GM12878 (cell line): ENCODE results near the gene RDH12. TPM values are rescaled to one million over a fixed set of nuclear protein-coding genes. Genes with fewer than 3 reads are reported as not detected.

Experiments
- ATAC-seq: fragments of 200-7000 bp; cut with Tn5 transposase; 3 replicates; pipeline ENCODE4 v1.9.1; 2020; ENCODE audit warnings: mild to moderate bottlenecking, moderate library complexity
- BruUV-seq: library from RNA; stranded (reverse); fragments of 400-500 nt; replicated peaks from 2 replicates; lab custom pipeline; 2021; lab: Mats Ljungman, UMichigan
- CTCF ChIA-PET: fragments of 300-600 bp; sonication (Branson Sonifier 250); formaldehyde crosslinking; extraction: SDS; loops from one replicate; lab custom pipeline; 2021; ENCODE audit warnings: inconsistent platforms; lab: Yijun Ruan, JAX
- POLR2A ChIA-PET: fragments of 350-600 bp; formaldehyde crosslinking; extraction: SDS; loops from one replicate; lab custom pipeline; 2021; ENCODE audit warnings: inconsistent platforms; lab: Charles Lee
- RAD21 ChIA-PET: fragments of 300-600 bp; sonication (Branson Sonifier 250); formaldehyde crosslinking; loops from one replicate; lab custom pipeline; 2023; ENCODE audit warnings: antibody characterized with exemption; ENCODE audit not compliant: unreplicated experiment; lab: Charles Lee
- SMC1A ChIA-PET: fragments of 300-600 bp; sonication (Branson Sonifier 250); formaldehyde crosslinking; loops from one replicate; lab custom pipeline; 2023; ENCODE audit not compliant: unreplicated experiment, uncharacterized antibody; lab: Charles Lee
- DNase-seq: peaks from one replicate; pipeline ENCODE4 v3.0.0-alpha.2; 2011; ENCODE audit warnings: low read depth, low spot score
- FAIRE-seq: peaks from 3 replicates; lab custom pipeline; 2011; peaks lifted over from hg19 to GRCh38; lab: Jason Lieb, UNC
- H2AFZ ChIP-seq: 2 replicates; pipeline ENCODE4 v1.6.0; 2011; ENCODE audit warnings: low read depth, low read length, control low read depth; ENCODE audit not compliant: control insufficient read depth
- H3K27ac ChIP-seq: 2 replicates; pipeline ENCODE4 v1.5.1; 2011; ENCODE audit warnings: control low read depth; ENCODE audit not compliant: control insufficient read depth, insufficient read depth
- H3K27me3 ChIP-seq, 2 experiments: replicated peaks in 1 of 2; 2 replicates each; pipeline versions ENCODE4 v1.6.0 to v1.6.1; 2011; ENCODE audit warnings: low read length in 1 of 2; ENCODE audit not compliant: control insufficient read depth in 2 of 2, insufficient read depth in 2 of 2
- H3K36me3 ChIP-seq, 2 experiments: 2 replicates each; pipeline ENCODE4 v1.5.1; 2011; ENCODE audit warnings: low read length in 1 of 2; ENCODE audit not compliant: control insufficient read depth in 2 of 2, insufficient read depth in 2 of 2
- H3K4me1 ChIP-seq: 2 replicates; pipeline ENCODE4 v1.6.1; 2011; ENCODE audit warnings: mild to moderate bottlenecking, low read length, moderate library complexity, mixed read lengths; ENCODE audit not compliant: control insufficient read depth, insufficient read depth
- H3K4me2 ChIP-seq: 2 replicates; pipeline ENCODE4 v1.6.0; 2011; ENCODE audit warnings: control low read depth; ENCODE audit not compliant: control insufficient read depth, insufficient read depth
- H3K4me3 ChIP-seq: fragments of 200-600 bp; sonication (generic); 2 replicates; pipeline ENCODE4 v1.5.1; 2016
- H3K79me2 ChIP-seq: 2 replicates; pipeline ENCODE4 v1.6.0; 2011; ENCODE audit warnings: low read length; ENCODE audit not compliant: control insufficient read depth, insufficient read depth
- H3K9ac ChIP-seq: 2 replicates; pipeline ENCODE4 v1.8.0; 2011; ENCODE audit warnings: low read length, control low read depth, mixed read lengths; ENCODE audit not compliant: control insufficient read depth, insufficient read depth
- H3K9me3 ChIP-seq: replicated peaks from 3 replicates; pipeline ENCODE4 v1.5.1; 2011; ENCODE audit warnings: mild to moderate bottlenecking, low read length; ENCODE audit not compliant: control insufficient read depth, insufficient read depth
- H4K20me1 ChIP-seq: 2 replicates; pipeline ENCODE4 v1.6.0; 2011; ENCODE audit not compliant: control insufficient read depth, insufficient read depth
- BCLAF1 ChIP-seq: fragments of 450-650 bp; IDR thresholded peaks from 2 replicates; pipeline ENCODE4 v1.6.1; 2017; ENCODE audit warnings: antibody characterized with exemption, mild to moderate bottlenecking, moderate library complexity
- IRF4 ChIP-seq: IDR thresholded peaks from 2 replicates; pipeline ENCODE4 v1.6.1; 2011; ENCODE audit warnings: low read depth, low read length
- JUND ChIP-seq: IDR thresholded peaks from 2 replicates; pipeline ENCODE4 v1.6.1; 2012; ENCODE audit warnings: low read depth, mild to moderate bottlenecking, low read length, improper control_type of control experiment, moderate library complexity
- MAX ChIP-seq: IDR thresholded peaks from 2 replicates; pipeline ENCODE4 v1.6.1; 2012; ENCODE audit warnings: low read depth, low read length, improper control_type of control experiment
- MYB ChIP-seq: fragments of 150-350 bp; IDR thresholded peaks from 2 replicates; pipeline ENCODE4 v1.6.1; 2014; ENCODE audit warnings: mild to moderate bottlenecking, low read depth, low read length, borderline replicate concordance
- POLR2A ChIP-seq: IDR thresholded peaks from 2 replicates; pipeline ENCODE4 v1.6.1; 2011; ENCODE audit warnings: low read depth, mild to moderate bottlenecking, low read length
- YBX1 ChIP-seq: fragments of 450-650 bp; IDR thresholded peaks from 2 replicates; pipeline ENCODE4 v1.6.1; 2016; ENCODE audit warnings: antibody characterized with exemption
- WGBS: methylation state at CpG from one replicate; pipeline ENCODE4 v1.1.6; 2016; ENCODE audit warnings: low lambda C conversion rate; ENCODE audit not compliant: insufficient replicate concordance, insufficient coverage; ENCODE audit errors: missing lambda C conversion rate; 5-methylcytosine and 5-hydroxymethylcytosine counted together
- in situ Hi-C: fragments of 300-500 bp; cut with MboI; formaldehyde crosslinking; loops from 9 replicates; pipeline ENCODE4 v1.14.3; 2018; ENCODE audit warnings: mixed read lengths
- intact Hi-C: fragments of 100-400 bp; cut with micrococcal nuclease; formaldehyde crosslinking; loops from one replicate; pipeline ENCODE4 v1.14.2; 2022; ENCODE audit not compliant: unreplicated experiment
- polyA plus RNA-seq, 11 experiments: library from polyadenylated mRNA; depleted of rRNA in 4 of 11; unstranded in 6 of 11; stranded (reverse) in 5 of 11; fragments of >200 nt; fragmentation: Nextera tagmentation in 4 of 11; fragmentation: Illumina TruSeq in 1 of 11; extraction: Ambion mirVana in 4 of 11; extraction: Trizol in 1 of 11; gene quantifications; 1 replicate in 1 of 11; 2 replicates in 10 of 11; pipeline versions ENCODE4 v1.2.1 to v1.2.3, GENCODE V29; 2011 to 2016; ENCODE audit warnings: inconsistent platforms in 2 of 11, missing spikeins in 2 of 11, low read depth in 1 of 11
- total RNA-seq, 4 experiments: library from RNA; depleted of rRNA in 3 of 4; stranded (reverse); fragments of >200 nt in 3 of 4; fragmentation: Illumina TruSeq in 1 of 4; extraction: Trizol in 1 of 4; gene quantifications; 2 replicates each; pipeline versions ENCODE4 v1.2.1 to v1.2.3, GENCODE V29; 2013 to 2021

Gene RDH12
- total and polyA plus RNA-seq, 10 of the 15 experiments (the other 5 are each of a cell fraction or from before 2014, with no cell fraction given): not detected

- Histone ChIP-seq H2AFZ (no peak overlapping the region), H3K79me2 (no peaks in the 10 kb centered on the region), H3K4me1 (no peaks in the 10 kb centered on the region), H3K27me3 (no peaks in the 10 kb centered on the region), H3K9me3 (no peaks in the 10 kb centered on the region), H3K4me2 (no peak overlapping the region), H3K27ac (no peak overlapping the region), H3K36me3 (peaks cover 13 to 22% of the 10 kb centered on the region in 2 experiments), H4K20me1 (no peaks in the 10 kb centered on the region; the same call in 1 of the 2 replicates), H3K4me3 (no peak overlapping the region), H3K9ac (no peak overlapping the region)
- ChIA-PET CTCF (interaction anchor here (0.6 kb wide), 1 partner anchor 187 kb away, joined by 5 read pairs; no protein-coding TSS in a partner anchor), RAD21 (no interaction called here), SMC1A (no interaction called here), POLR2A (no interaction called here)
- ATAC-seq (no peak), FAIRE-seq (no peak), DNase-seq (no peak)
- WGBS: 96% methylated on average over 3 of the region's 3 CpGs
- BruUV-seq: no TSS peak
- in situ Hi-C loops: no loop called here
- TF ChIP-seq IRF4 (no peak), YBX1 (no peak), POLR2A (no peak), MAX (no peak), JUND (no peak), MYB (no peak), BCLAF1 (no peak)
- intact Hi-C loops: no loop called here
Measured at GRCh38 chr14:67757175-67757574, 55.5 kb downstream of the RDH12 start.
